ENCODE results near the gene LTBP2.

The LTBP2 gene

DNA sequence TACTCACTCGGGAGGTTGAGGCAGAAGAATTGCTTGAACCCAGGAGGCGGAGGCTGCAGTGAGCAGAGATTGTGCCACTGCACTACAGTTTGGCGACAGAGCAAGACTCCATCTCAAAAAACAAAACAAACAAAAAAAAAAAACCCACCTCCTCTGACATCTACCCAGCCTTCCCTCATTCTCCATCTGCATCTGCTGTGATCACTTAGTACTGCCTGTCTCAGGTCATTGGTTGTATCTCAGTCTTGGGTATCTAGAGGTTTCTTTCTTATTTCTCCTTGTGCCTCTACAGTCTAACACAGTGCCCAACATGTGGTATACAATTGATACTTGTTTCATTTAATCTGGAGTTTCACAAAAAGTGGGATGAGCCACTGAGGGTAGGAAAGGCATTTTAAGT, 5.3 kb downstream of the LTBP2 start:
- peaks cover 0 to 14% (median 10%) of the 10 kb centered on the region in 4 experiments for H3K4me1 ChIP-seq (ENCODE audit: control extremely low read depth in 1 of 4, control insufficient read depth in 4 of 4, insufficient read depth in 4 of 4, low read length in 3 of 4)
- H3K27me3 ChIP-seq (replicated peaks in 2 of 5; ENCODE audit: control insufficient read depth in 4 of 5, insufficient read depth in 5 of 5, low read length in 4 of 5) = peaks cover 0 to 18% (median 7%) of the 10 kb centered on the region in 5 experiments
- no peaks in the 10 kb centered on the region for H3K36me3 ChIP-seq (ENCODE audit: control insufficient read depth in 4 of 4, insufficient read depth in 4 of 4, low read length in 3 of 4)
- DNase-seq = no peak
- no peak overlapping the region for H3K4me3 ChIP-seq (ENCODE audit: control insufficient read depth in 1 of 7, extremely low read depth in 1 of 7, insufficient read depth in 4 of 7, low read depth in 2 of 7, low read length in 6 of 7)
- POLR2A ChIA-PET = interaction anchor here (0.7 kb wide), 1 partner anchor 12 kb away, joined by 3 read pairs; no protein-coding TSS in a partner anchor
- H3K9me3 ChIP-seq (ENCODE audit: control extremely low read depth in 1 of 5, control insufficient read depth in 4 of 5, insufficient read depth in 2 of 5, low read depth in 1 of 5, low read length in 4 of 5) = no peaks in the 10 kb centered on the region
- WGBS (ENCODE audit: insufficient coverage) = 100% methylated on average over 1 of the region's 3 CpGs
- H3K27ac ChIP-seq (ENCODE audit: insufficient read depth in 1 of 2, low read depth in 1 of 2, low read length in 2 of 2, poor library complexity in 1 of 2, severe bottlenecking in 2 of 2) = no peak overlapping the region
- CTCF ChIA-PET = interaction anchor here (1.3 to 2.3 kb wide), 2 partner anchors 22 to 61 kb away, joined by 3 to 6 read pairs; no protein-coding TSS in a partner anchor

DNA sequence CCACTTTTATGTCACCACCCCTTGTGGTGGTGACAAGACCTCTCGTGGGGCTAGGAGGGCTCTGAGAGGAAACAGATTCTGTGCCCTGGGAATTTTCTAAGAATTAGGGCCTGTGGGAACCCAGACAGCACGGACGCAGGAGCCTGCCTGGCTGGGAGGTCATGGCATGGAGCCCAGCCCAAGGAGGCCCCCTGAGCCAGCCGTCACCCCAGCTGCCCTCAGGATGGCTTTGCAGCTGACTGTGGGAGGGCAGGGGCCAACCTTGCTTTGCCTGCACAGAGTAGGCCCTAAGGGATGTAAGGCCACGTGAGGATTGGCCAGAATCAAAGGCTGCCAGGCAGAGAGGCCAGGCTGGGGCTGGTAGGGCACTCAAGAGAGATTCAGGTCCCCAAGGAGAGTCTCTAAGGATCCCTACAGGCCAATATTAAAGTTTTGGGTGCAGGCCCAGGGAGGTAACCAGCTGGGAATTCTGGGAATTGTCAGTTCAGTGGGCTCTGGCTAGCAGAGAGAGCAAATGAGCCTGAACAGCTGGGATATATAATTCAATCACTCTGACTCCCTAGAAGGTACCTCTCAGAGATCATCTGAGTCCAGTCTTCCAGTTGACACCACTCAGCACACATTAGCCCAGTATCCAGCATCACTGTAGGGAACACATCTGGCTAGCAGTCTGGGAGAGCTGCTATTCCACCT, 6.4 kb downstream of the LTBP2 start:
- ChIA-PET CTCF (interaction anchor here (0.8 to 2.3 kb wide), 4 partner anchors 21 to 199 kb away, joined by 3 to 7 read pairs (median 4); no protein-coding TSS in a partner anchor), POLR2A (no interaction called here)
- DNase-seq = no peak
- Histone ChIP-seq H3K27ac (ENCODE audit: insufficient read depth in 1 of 2, low read depth in 1 of 2, low read length in 2 of 2, poor library complexity in 1 of 2, severe bottlenecking in 2 of 2) (no peak overlapping the region), H3K4me3 (ENCODE audit: control insufficient read depth in 1 of 7, extremely low read depth in 1 of 7, insufficient read depth in 4 of 7, low read depth in 2 of 7, low read length in 6 of 7) (no peak overlapping the region), H3K4me1 (ENCODE audit: control extremely low read depth in 1 of 4, control insufficient read depth in 4 of 4, insufficient read depth in 4 of 4, low read length in 3 of 4) (peaks cover 0 to 8% (median 4%) of the 10 kb centered on the region in 4 experiments), H3K36me3 (ENCODE audit: control insufficient read depth in 4 of 4, insufficient read depth in 4 of 4, low read length in 3 of 4) (no peaks in the 10 kb centered on the region), H3K27me3 (replicated peaks in 2 of 5; ENCODE audit: control insufficient read depth in 4 of 5, insufficient read depth in 5 of 5, low read length in 4 of 5) (peaks cover 0 to 8% (median 3%) of the 10 kb centered on the region in 5 experiments), H3K9me3 (ENCODE audit: control extremely low read depth in 1 of 5, control insufficient read depth in 4 of 5, insufficient read depth in 2 of 5, low read depth in 1 of 5, low read length in 4 of 5) (no peaks in the 10 kb centered on the region)
- WGBS (ENCODE audit: insufficient coverage) = 90% methylated on average over 5 of the region's 5 CpGs

DNA sequence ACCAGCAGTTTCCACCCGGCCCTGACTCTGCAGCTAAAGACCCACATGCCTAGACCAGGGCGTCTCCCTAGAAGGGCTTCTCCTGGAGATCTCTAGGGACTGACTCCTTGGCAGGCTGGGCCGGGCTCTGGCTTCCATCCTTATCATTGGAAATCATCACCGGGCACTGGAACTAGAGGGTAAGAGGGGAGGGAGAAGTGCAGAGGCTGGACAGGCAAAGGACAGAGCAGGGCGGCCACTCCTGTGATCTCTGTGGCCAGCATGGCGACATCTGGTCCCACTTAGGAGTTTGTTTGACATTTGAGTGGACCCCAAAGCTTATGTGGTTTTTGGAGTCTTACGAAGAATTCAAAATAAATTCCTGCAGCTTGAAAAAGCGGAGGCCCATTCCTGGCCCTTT, 7.1 kb downstream of the LTBP2 start:
- Histone ChIP-seq H3K9me3 (ENCODE audit: control extremely low read depth in 1 of 5, control insufficient read depth in 4 of 5, insufficient read depth in 2 of 5, low read depth in 1 of 5, low read length in 4 of 5) (no peaks in the 10 kb centered on the region), H3K27ac (ENCODE audit: insufficient read depth in 1 of 2, low read depth in 1 of 2, low read length in 2 of 2, poor library complexity in 1 of 2, severe bottlenecking in 2 of 2) (no peak overlapping the region), H3K4me3 (ENCODE audit: control insufficient read depth in 1 of 7, extremely low read depth in 1 of 7, insufficient read depth in 4 of 7, low read depth in 2 of 7, low read length in 6 of 7) (no peak overlapping the region), H3K36me3 (ENCODE audit: control insufficient read depth in 4 of 4, insufficient read depth in 4 of 4, low read length in 3 of 4) (no peaks in the 10 kb centered on the region), H3K27me3 (replicated peaks in 2 of 5; ENCODE audit: control insufficient read depth in 4 of 5, insufficient read depth in 5 of 5, low read length in 4 of 5) (peaks cover 0 to under 1% (median 0%) of the 10 kb centered on the region in 5 experiments), H3K4me1 (ENCODE audit: control extremely low read depth in 1 of 4, control insufficient read depth in 4 of 4, insufficient read depth in 4 of 4, low read length in 3 of 4) (peaks cover 0 to 8% (median 4%) of the 10 kb centered on the region in 4 experiments)
- ChIA-PET POLR2A (interaction anchor here (0.6 kb wide), 1 partner anchor 17 kb away, joined by 3 read pairs; no protein-coding TSS in a partner anchor), CTCF (interaction anchor here (1.7 to 2.3 kb wide), 4 partner anchors 59 to 199 kb away, joined by 3 to 7 read pairs (median 6); no protein-coding TSS in a partner anchor)
- no peak for DNase-seq
- 95% methylated on average over 6 of the region's 8 CpGs for WGBS (ENCODE audit: insufficient coverage)

DNA sequence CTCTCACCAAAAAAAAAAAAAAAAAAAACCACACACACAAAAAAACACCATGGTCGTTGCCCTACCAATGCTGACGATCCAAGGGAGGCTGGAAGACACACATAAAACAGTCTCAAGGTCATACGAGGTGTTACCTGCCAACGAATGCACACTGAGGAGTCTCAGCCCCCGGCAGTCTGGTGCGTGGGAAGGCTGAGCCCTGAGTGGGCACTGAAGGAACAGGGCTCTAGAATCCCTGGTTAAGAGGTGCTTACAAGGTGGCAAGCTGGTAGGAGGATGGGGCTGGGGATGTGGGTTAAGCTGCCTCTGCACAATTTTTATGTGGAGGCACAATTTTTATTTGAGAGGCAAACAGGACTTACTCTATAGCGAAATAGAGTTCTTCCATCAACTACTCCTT, 7.9 kb downstream of the LTBP2 start:
- POLR2A ChIA-PET = interaction anchor here (0.6 to 0.7 kb wide), 3 partner anchors 17 to 1038 kb away, joined by 3 to 8 read pairs (median 7); no protein-coding TSS in a partner anchor
- no peaks in the 10 kb centered on the region for H3K9me3 ChIP-seq (ENCODE audit: control extremely low read depth in 1 of 5, control insufficient read depth in 4 of 5, insufficient read depth in 2 of 5, low read depth in 1 of 5, low read length in 4 of 5)
- H3K27ac ChIP-seq (ENCODE audit: insufficient read depth in 1 of 2, low read depth in 1 of 2, low read length in 2 of 2, poor library complexity in 1 of 2, severe bottlenecking in 2 of 2) = no peak overlapping the region
- 87% methylated on average over 6 of the region's 7 CpGs for WGBS (ENCODE audit: insufficient coverage)
- H3K4me3 ChIP-seq (ENCODE audit: control insufficient read depth in 1 of 7, extremely low read depth in 1 of 7, insufficient read depth in 4 of 7, low read depth in 2 of 7, low read length in 6 of 7) = no peak overlapping the region
- CTCF ChIA-PET = interaction anchor here (0.6 to 3.8 kb wide), 6 partner anchors 8 to 200 kb away, joined by 3 to 20 read pairs (median 6); partner anchors contain the start of gene LTBP2
- H3K27me3 ChIP-seq (replicated peaks in 2 of 5; ENCODE audit: control insufficient read depth in 4 of 5, insufficient read depth in 5 of 5, low read length in 4 of 5) = no peaks in the 10 kb centered on the region
- H3K36me3 ChIP-seq (ENCODE audit: control insufficient read depth in 4 of 4, insufficient read depth in 4 of 4, low read length in 3 of 4) = no peaks in the 10 kb centered on the region
- DNase-seq = no peak
- peaks cover 0 to 2% (median under 1%) of the 10 kb centered on the region in 4 experiments for H3K4me1 ChIP-seq (ENCODE audit: control extremely low read depth in 1 of 4, control insufficient read depth in 4 of 4, insufficient read depth in 4 of 4, low read length in 3 of 4)

DNA sequence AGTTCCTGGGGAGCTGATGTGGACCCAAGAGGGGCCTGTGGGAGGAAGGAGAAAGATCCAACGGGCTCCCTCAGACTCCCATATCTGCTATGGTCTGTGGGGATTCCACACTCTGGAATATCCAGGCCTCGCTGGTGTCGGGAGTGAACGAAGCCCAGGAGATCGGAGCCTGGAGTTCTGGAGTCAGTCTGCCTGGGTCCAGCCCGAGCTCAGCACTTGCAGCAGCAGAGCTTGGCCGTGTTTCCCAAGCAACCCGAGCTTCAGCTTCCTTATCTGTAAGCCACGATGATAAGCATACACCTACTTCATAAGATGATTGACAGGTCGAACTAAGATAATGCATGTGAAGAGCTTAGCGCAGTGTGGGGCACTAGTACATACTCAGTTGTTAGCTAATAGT, 10.1 kb downstream of the LTBP2 start:
- no peaks in the 10 kb centered on the region for H3K9me3 ChIP-seq (ENCODE audit: control extremely low read depth in 1 of 5, control insufficient read depth in 4 of 5, insufficient read depth in 2 of 5, low read depth in 1 of 5, low read length in 4 of 5)
- H3K4me3 ChIP-seq (ENCODE audit: control insufficient read depth in 1 of 7, extremely low read depth in 1 of 7, insufficient read depth in 4 of 7, low read depth in 2 of 7, low read length in 6 of 7) = no peak overlapping the region
- WGBS (ENCODE audit: insufficient coverage) = 83% methylated on average over 9 of the region's 11 CpGs
- ChIA-PET CTCF (interaction anchor here (0.8 to 3.8 kb wide), 7 partner anchors 8 to 202 kb away, joined by 3 to 20 read pairs (median 3); partner anchors contain the start of gene LTBP2), POLR2A (no interaction called here)
- H3K27me3 ChIP-seq (replicated peaks in 2 of 5; ENCODE audit: control insufficient read depth in 4 of 5, insufficient read depth in 5 of 5, low read length in 4 of 5) = no peaks in the 10 kb centered on the region
- no peak overlapping the region for H3K27ac ChIP-seq (ENCODE audit: insufficient read depth in 1 of 2, low read depth in 1 of 2, low read length in 2 of 2, poor library complexity in 1 of 2, severe bottlenecking in 2 of 2)
- H3K4me1 ChIP-seq (ENCODE audit: control extremely low read depth in 1 of 4, control insufficient read depth in 4 of 4, insufficient read depth in 4 of 4, low read length in 3 of 4) = no peaks in the 10 kb centered on the region
- no peaks in the 10 kb centered on the region for H3K36me3 ChIP-seq (ENCODE audit: control insufficient read depth in 4 of 4, insufficient read depth in 4 of 4, low read length in 3 of 4)
- no peak for DNase-seq

DNA sequence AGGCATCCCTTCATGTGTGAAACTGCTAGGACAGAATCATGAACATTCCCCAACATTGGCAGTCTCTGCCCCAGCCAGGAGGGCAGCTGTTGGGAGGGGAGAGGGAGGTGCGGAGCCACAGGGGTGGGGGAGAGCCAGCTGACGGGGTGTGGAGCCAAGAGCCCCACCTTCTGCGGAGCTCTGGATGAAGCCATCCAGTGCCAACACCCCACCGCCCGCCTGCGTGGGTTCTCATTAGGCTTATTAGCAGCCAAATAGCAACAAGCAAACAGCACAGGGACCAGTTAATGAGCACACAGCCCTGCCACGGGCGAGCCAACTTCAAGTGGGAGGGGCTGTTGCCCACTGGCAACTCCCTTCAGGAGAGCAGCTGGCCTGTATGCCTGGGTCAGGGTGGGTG, 12.1 kb downstream of the LTBP2 start:
- WGBS (ENCODE audit: insufficient coverage) = 96% methylated on average over 8 of the region's 8 CpGs
- Histone ChIP-seq H3K36me3 (ENCODE audit: control insufficient read depth in 4 of 4, insufficient read depth in 4 of 4, low read length in 3 of 4) (no peaks in the 10 kb centered on the region), H3K4me1 (ENCODE audit: control extremely low read depth in 1 of 4, control insufficient read depth in 4 of 4, insufficient read depth in 4 of 4, low read length in 3 of 4) (no peaks in the 10 kb centered on the region), H3K9me3 (ENCODE audit: control extremely low read depth in 1 of 5, control insufficient read depth in 4 of 5, insufficient read depth in 2 of 5, low read depth in 1 of 5, low read length in 4 of 5) (no peaks in the 10 kb centered on the region), H3K4me3 (ENCODE audit: control insufficient read depth in 1 of 7, extremely low read depth in 1 of 7, insufficient read depth in 4 of 7, low read depth in 2 of 7, low read length in 6 of 7) (no peak overlapping the region), H3K27ac (ENCODE audit: insufficient read depth in 1 of 2, low read depth in 1 of 2, low read length in 2 of 2, poor library complexity in 1 of 2, severe bottlenecking in 2 of 2) (no peak overlapping the region), H3K27me3 (replicated peaks in 2 of 5; ENCODE audit: control insufficient read depth in 4 of 5, insufficient read depth in 5 of 5, low read length in 4 of 5) (no peaks in the 10 kb centered on the region)
- DNase-seq = no peak
- POLR2A ChIA-PET = interaction anchor here (0.7 kb wide), 1 partner anchor 182 kb away, joined by 3 read pairs; no protein-coding TSS in a partner anchor
- CTCF ChIA-PET = no interaction called here

DNA sequence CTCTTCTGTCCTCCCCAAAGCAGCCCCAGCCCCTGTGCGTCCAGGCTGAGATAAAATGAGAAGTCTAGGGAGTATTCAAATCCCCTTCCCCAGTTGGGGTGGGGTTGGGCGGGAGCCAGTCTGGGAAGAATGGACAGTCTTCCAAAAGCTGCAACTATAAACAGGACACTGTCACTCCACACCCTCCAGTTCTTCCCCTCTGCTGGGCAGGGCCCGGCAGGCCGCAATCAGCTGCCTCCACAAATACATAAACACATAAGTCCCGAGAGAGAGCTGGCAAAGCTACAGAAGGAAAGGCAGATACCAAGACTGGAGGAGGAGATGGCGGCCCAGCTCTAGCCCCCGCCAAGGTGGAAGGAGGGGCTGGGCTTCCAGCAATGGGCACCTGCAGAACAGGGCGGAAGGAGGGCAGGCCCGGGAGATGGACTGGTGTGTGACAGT, 12.7 kb downstream of the LTBP2 start:
- POLR2A ChIA-PET = interaction anchor here (0.7 kb wide), 1 partner anchor 183 kb away, joined by 3 read pairs; no protein-coding TSS in a partner anchor
- 95% methylated on average over 6 of the region's 9 CpGs for WGBS (ENCODE audit: insufficient coverage)
- H3K4me3 ChIP-seq (ENCODE audit: control insufficient read depth in 1 of 7, extremely low read depth in 1 of 7, insufficient read depth in 4 of 7, low read depth in 2 of 7, low read length in 6 of 7) = no peak overlapping the region
- no peaks in the 10 kb centered on the region for H3K9me3 ChIP-seq (ENCODE audit: control extremely low read depth in 1 of 5, control insufficient read depth in 4 of 5, insufficient read depth in 2 of 5, low read depth in 1 of 5, low read length in 4 of 5)
- H3K36me3 ChIP-seq (ENCODE audit: control insufficient read depth in 4 of 4, insufficient read depth in 4 of 4, low read length in 3 of 4) = no peaks in the 10 kb centered on the region
- no peaks in the 10 kb centered on the region for H3K4me1 ChIP-seq (ENCODE audit: control extremely low read depth in 1 of 4, control insufficient read depth in 4 of 4, insufficient read depth in 4 of 4, low read length in 3 of 4)
- DNase-seq = no peak
- CTCF ChIA-PET = interaction anchor here (1.2 to 2.4 kb wide), 2 partner anchors 12 to 73 kb away, joined by 3 to 10 read pairs; partner anchors contain the start of gene LTBP2
- no peak overlapping the region for H3K27ac ChIP-seq (ENCODE audit: insufficient read depth in 1 of 2, low read depth in 1 of 2, low read length in 2 of 2, poor library complexity in 1 of 2, severe bottlenecking in 2 of 2)
- no peaks in the 10 kb centered on the region for H3K27me3 ChIP-seq (replicated peaks in 2 of 5; ENCODE audit: control insufficient read depth in 4 of 5, insufficient read depth in 5 of 5, low read length in 4 of 5)

Data from common myeloid progenitor, CD34-positive (primary cell).